Measurements from ENCODE around the gene SERINC2. TPM values are rescaled to one million over a fixed set of nuclear protein-coding genes. Genes with fewer than 3 reads are reported as not detected.
"Not testable (repeated sequence)": the region's sequence is repeated elsewhere in the genome, so short reads cannot be mapped to it uniquely, and the experiment has no call there.

The SERINC2 gene
- total and polyA plus RNA-seq, 5 donors = 1.3 to 2.5 (median 1.4) TPM

GRCh38 chr1:31473508-31473907, 60.5 kb downstream of the SERINC2 start:
- H3K4me3 ChIP-seq (ENCODE audit: low read length); H3K27ac ChIP-seq (ENCODE audit: low read length); H3K4me1 ChIP-seq (ENCODE audit: control insufficient read depth, insufficient read depth, low read length); DNase-seq; H3K9me3 ChIP-seq (ENCODE audit: control insufficient read depth, low read length); intact Hi-C loops (cut with DNase I); H3K27me3 ChIP-seq (ENCODE audit: control insufficient read depth, insufficient read depth); ATAC-seq: not testable (repeated sequence)

- H3K9me3 ChIP-seq (ENCODE audit: control insufficient read depth, low read length); H3K4me3 ChIP-seq (ENCODE audit: low read length); intact Hi-C loops (cut with DNase I); ATAC-seq; H3K27ac ChIP-seq (ENCODE audit: low read length); H3K27me3 ChIP-seq (ENCODE audit: control insufficient read depth, insufficient read depth); DNase-seq; H3K4me1 ChIP-seq (ENCODE audit: control insufficient read depth, insufficient read depth, low read length): not testable (repeated sequence)
- WGBS = 77% methylated on average over 7 of the region's 7 CpGs
Measured at GRCh38 chr1:31474567-31474966, 61.6 kb downstream of the SERINC2 start.

- Histone ChIP-seq H3K4me1 (ENCODE audit: control insufficient read depth, insufficient read depth, low read length) (no peaks in the 10 kb centered on the region), H3K27ac (ENCODE audit: low read length) (no peak overlapping the region), H3K4me3 (ENCODE audit: low read length) (no peak overlapping the region), H3K9me3 (ENCODE audit: control insufficient read depth, low read length) (no peaks in the 10 kb centered on the region), H3K27me3 (ENCODE audit: control insufficient read depth, insufficient read depth) (no peaks in the 10 kb centered on the region)
- WGBS = 72% methylated on average over 10 of the region's 10 CpGs
- DNase-seq (peak in 1 of 3 donors; percentile 40), ATAC-seq (no peak)
- intact Hi-C loops (cut with DNase I) = no loop called here
Measured at GRCh38 chr1:31476891-31477846, 64.2 kb downstream of the SERINC2 start.

GRCh38 chr1:31478167-31478566, 65.2 kb downstream of the SERINC2 start:
- no peaks in the 10 kb centered on the region for H3K4me1 ChIP-seq (ENCODE audit: control insufficient read depth, insufficient read depth, low read length)
- no peak for DNase-seq
- no peak overlapping the region for H3K4me3 ChIP-seq (ENCODE audit: low read length)
- intact Hi-C loops (cut with DNase I) = no loop called here
- no peak for ATAC-seq
- no peak overlapping the region for H3K27ac ChIP-seq (ENCODE audit: low read length)
- H3K27me3 ChIP-seq (ENCODE audit: control insufficient read depth, insufficient read depth) = no peaks in the 10 kb centered on the region
- no peaks in the 10 kb centered on the region for H3K9me3 ChIP-seq (ENCODE audit: control insufficient read depth, low read length)
- WGBS = 83% methylated on average over 2 of the region's 2 CpGs

GRCh38 chr1:31479811-31480210, 66.8 kb downstream of the SERINC2 start:
- H3K27ac ChIP-seq (ENCODE audit: low read length) = no peak overlapping the region
- 66% methylated on average over 2 of the region's 2 CpGs for WGBS
- DNase-seq (no peak), ATAC-seq (no peak)
- H3K4me1 ChIP-seq (ENCODE audit: control insufficient read depth, insufficient read depth, low read length) = no peaks in the 10 kb centered on the region
- intact Hi-C loops (cut with DNase I) = no loop called here
- H3K9me3 ChIP-seq (ENCODE audit: control insufficient read depth, low read length) = no peaks in the 10 kb centered on the region
- no peak overlapping the region for H3K4me3 ChIP-seq (ENCODE audit: low read length)
- no peaks in the 10 kb centered on the region for H3K27me3 ChIP-seq (ENCODE audit: control insufficient read depth, insufficient read depth)

- H3K4me1 ChIP-seq (ENCODE audit: control insufficient read depth, insufficient read depth, low read length); H3K9me3 ChIP-seq (ENCODE audit: control insufficient read depth, low read length); H3K27me3 ChIP-seq (ENCODE audit: control insufficient read depth, insufficient read depth); DNase-seq; ATAC-seq; intact Hi-C loops (cut with DNase I); H3K4me3 ChIP-seq (ENCODE audit: low read length); H3K27ac ChIP-seq (ENCODE audit: low read length): not testable (repeated sequence)
- WGBS = 72% methylated on average over 4 of the region's 4 CpGs
Measured at GRCh38 chr1:31480426-31480825, 67.4 kb downstream of the SERINC2 start.

- ATAC-seq (no peak), DNase-seq (no peak)
- no peaks in the 10 kb centered on the region for H3K4me1 ChIP-seq (ENCODE audit: control insufficient read depth, insufficient read depth, low read length)
- H3K27ac ChIP-seq (ENCODE audit: low read length) = no peak overlapping the region
- no peaks in the 10 kb centered on the region for H3K27me3 ChIP-seq (ENCODE audit: control insufficient read depth, insufficient read depth)
- no peak overlapping the region for H3K4me3 ChIP-seq (ENCODE audit: low read length)
- 83% methylated on average over 6 of the region's 6 CpGs for WGBS
- intact Hi-C loops (cut with DNase I) = no loop called here
- no peaks in the 10 kb centered on the region for H3K9me3 ChIP-seq (ENCODE audit: control insufficient read depth, low read length)
Measured at GRCh38 chr1:31482482-31483011, 69.5 kb downstream of the SERINC2 start.

- peak in 1 of 3 donors; percentile 66 for DNase-seq
- intact Hi-C loops (cut with DNase I) = no loop called here
- H3K27ac ChIP-seq (ENCODE audit: low read length) = no peak overlapping the region
- no peaks in the 10 kb centered on the region for H3K27me3 ChIP-seq (ENCODE audit: control insufficient read depth, insufficient read depth)
- ATAC-seq = peak; percentile 54 to 84
- 64% methylated on average over 13 of the region's 13 CpGs for WGBS
- H3K4me3 ChIP-seq (ENCODE audit: low read length) = no peak overlapping the region
- H3K9me3 ChIP-seq (ENCODE audit: control insufficient read depth, low read length) = no peaks in the 10 kb centered on the region
- no peaks in the 10 kb centered on the region for H3K4me1 ChIP-seq (ENCODE audit: control insufficient read depth, insufficient read depth, low read length)
Measured at GRCh38 chr1:31483012-31483946, 70.3 kb downstream of the SERINC2 start.

Other genes with a start within 250 kb of the SERINC2 start
- not detected for gene NKAIN1, start 173.3 kb upstream of the SERINC2 start, total RNA-seq
- gene NKAIN1, start 173.3 kb upstream of the SERINC2 start, polyA plus RNA-seq = 0.02 TPM
- gene SNRNP40, start 116.4 kb upstream of the SERINC2 start, total RNA-seq = 10 to 100 TPM; 20.9 to 28.2 (median 25.3) TPM
- gene SNRNP40, start 116.4 kb upstream of the SERINC2 start, polyA plus RNA-seq = 13.9 TPM
- gene ZCCHC17, start 116.2 kb upstream of the SERINC2 start, total RNA-seq = 10 to 100 TPM; 14.7 to 21.7 (median 20.0) TPM
- gene ZCCHC17, start 116.2 kb upstream of the SERINC2 start, polyA plus RNA-seq = 23.5 TPM
- 1,000 to 10,000 TPM; 2,322 to 2,894 (median 2,708) TPM for gene FABP3, start 40.1 kb upstream of the SERINC2 start, total RNA-seq
- 6,193 TPM for gene FABP3, start 40.1 kb upstream of the SERINC2 start, polyA plus RNA-seq
- gene TINAGL1, start 163.3 kb downstream of the SERINC2 start, total RNA-seq = 100 to 1,000 TPM in 3 of 4 donors, 10 to 100 TPM in 1; 94.7 to 141 (median 122) TPM
- gene TINAGL1, start 163.3 kb downstream of the SERINC2 start, polyA plus RNA-seq = 186 TPM
- under 1 TPM in 2 of 4 donors, not detected in 2; 0.14 to 0.37 TPM for gene HCRTR1, start 204.5 kb downstream of the SERINC2 start, total RNA-seq
- gene HCRTR1, start 204.5 kb downstream of the SERINC2 start, polyA plus RNA-seq = 0.18 TPM
- 10 to 100 TPM; 38.6 to 46.0 (median 42.2) TPM for gene PEF1, start 231.7 kb downstream of the SERINC2 start, total RNA-seq
- 47.7 TPM for gene PEF1, start 231.7 kb downstream of the SERINC2 start, polyA plus RNA-seq